Stimulated activated effector memory CD8-positive, alpha-beta T cell treated with anti-CD3 and anti-CD28 coated beads, Interleukin-12 subunit alpha, Interleukin-12 subunit beta, amount 100 ng/mL, for 72 hours (primary cell): ENCODE data around the gene ABHD2.
A peak's percentile ranks its signal among the peaks of the same experiment; 100 is the strongest.

ENCODE experiments used
- ATAC-seq: fragments of 150-1000 bp; cut with Tn5 transposase; 2 replicates; pipeline ENCODE4 v1.10.0; 2021
- DNase-seq, 2 donors: peaks; one replicate each; pipeline ENCODE4 v3.0.0; 2021 to 2022; ENCODE audit warnings: low spot score in 2 of 2
- H3K27ac Mint-ChIP-seq: one replicate; pipeline ENCODE4 v1.8.0; 2022; ENCODE audit warnings: mild to moderate bottlenecking, mixed read lengths
- H3K36me3 Mint-ChIP-seq: one replicate; pipeline ENCODE4 v1.8.0; 2022; ENCODE audit warnings: mild to moderate bottlenecking, mixed read lengths
- H3K4me1 Mint-ChIP-seq: one replicate; pipeline ENCODE4 v1.8.0; 2022; ENCODE audit warnings: mixed read lengths
- H3K4me3 Mint-ChIP-seq: one replicate; pipeline ENCODE4 v1.8.0; 2022; ENCODE audit warnings: mild to moderate bottlenecking, mixed read lengths
- H3K9me3 Mint-ChIP-seq: one replicate; pipeline ENCODE4 v1.8.0; 2022; ENCODE audit warnings: mixed read lengths

Gene ABHD2

DNA sequence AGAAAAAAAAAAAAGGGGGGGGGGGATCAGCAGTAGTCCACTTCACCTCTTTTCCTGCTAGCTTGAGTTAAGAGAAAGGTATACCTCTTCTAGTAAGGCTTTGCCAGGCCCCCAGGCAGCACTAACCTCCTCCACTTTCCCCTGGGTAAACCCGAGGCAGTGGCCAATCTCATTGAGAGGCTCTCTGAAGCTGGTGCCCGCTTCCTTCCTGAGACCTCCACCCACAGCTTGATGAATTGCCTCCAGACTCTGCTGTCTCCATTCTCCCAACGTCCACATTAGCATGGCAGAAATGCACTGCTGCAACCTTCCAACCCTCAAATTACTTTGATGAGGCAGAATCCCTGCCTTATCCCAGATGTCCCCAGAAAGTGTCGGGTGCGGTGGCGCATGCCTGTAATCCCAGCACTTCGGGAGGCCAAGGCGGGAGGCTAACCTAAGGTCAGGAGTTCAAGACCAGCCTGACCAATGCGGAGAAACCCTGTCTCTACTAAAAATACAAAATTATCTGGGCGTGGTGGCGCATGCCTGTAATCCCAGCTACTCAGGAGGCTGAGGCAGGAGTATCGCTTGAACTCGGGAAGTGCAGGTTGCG, 117.8 kb downstream of the ABHD2 start:
- DNase-seq (no peak), ATAC-seq (no peak)
- no peak overlapping the region for H3K4me3 Mint-ChIP-seq
- H3K36me3 Mint-ChIP-seq = no peaks in the 10 kb centered on the region
- H3K9me3 Mint-ChIP-seq = no peaks in the 10 kb centered on the region
- H3K27ac Mint-ChIP-seq = no peak overlapping the region
- peaks cover 36% of the 10 kb centered on the region for H3K4me1 Mint-ChIP-seq

DNA sequence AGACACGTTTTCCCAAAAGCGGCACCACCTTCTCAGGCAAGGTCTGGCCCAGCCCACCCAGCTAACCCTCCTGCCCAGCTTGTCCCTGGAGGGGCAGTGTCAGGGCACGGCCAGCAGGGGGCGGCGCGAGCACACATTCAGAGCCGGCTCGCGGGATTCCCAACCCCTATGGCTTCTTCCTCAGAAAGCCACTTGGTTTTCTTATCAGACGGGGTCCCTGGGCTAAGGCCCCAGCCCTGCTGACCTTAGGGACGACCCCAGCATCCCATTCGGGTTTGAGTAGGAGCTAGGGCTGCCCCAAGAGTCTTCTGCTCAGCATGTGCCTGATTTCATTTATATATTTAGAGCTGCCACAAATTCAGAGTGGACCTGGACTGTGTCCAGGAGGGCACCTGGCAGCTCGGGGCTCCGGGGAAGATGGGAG, 118.7 kb downstream of the ABHD2 start:
- H3K4me1 Mint-ChIP-seq = peaks cover 32% of the 10 kb centered on the region
- DNase-seq (peak; percentile 69 to 86), ATAC-seq (peak; percentile 74)
- no peaks in the 10 kb centered on the region for H3K9me3 Mint-ChIP-seq
- H3K4me3 Mint-ChIP-seq = peak overlapping the region; percentile 31
- H3K27ac Mint-ChIP-seq = peak overlapping the region; percentile 43
- no peaks in the 10 kb centered on the region for H3K36me3 Mint-ChIP-seq

DNA sequence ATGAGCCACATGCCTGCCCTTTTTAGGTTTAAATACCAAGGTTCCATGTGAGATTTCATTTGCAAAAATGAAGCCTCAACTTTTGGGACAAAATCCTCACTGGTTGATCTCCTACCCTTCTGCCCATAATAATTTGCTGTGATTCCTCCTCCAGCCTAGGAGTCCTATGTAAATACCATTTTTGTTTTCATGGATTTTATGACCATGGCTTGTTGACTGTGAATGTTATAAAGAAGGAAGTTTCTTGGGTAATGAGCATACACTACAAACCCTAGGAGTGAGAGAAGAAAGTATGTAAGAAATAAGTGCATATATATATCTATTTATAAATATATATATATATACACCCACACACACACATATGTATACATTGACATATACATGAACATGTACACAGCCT, 120.0 kb downstream of the ABHD2 start:
- Mint-ChIP-seq H3K36me3 (no peaks in the 10 kb centered on the region), H3K9me3 (no peaks in the 10 kb centered on the region), H3K27ac (no peak overlapping the region), H3K4me1 (peaks cover 32% of the 10 kb centered on the region), H3K4me3 (no peak overlapping the region)
- DNase-seq (no peak), ATAC-seq (no peak)

DNA sequence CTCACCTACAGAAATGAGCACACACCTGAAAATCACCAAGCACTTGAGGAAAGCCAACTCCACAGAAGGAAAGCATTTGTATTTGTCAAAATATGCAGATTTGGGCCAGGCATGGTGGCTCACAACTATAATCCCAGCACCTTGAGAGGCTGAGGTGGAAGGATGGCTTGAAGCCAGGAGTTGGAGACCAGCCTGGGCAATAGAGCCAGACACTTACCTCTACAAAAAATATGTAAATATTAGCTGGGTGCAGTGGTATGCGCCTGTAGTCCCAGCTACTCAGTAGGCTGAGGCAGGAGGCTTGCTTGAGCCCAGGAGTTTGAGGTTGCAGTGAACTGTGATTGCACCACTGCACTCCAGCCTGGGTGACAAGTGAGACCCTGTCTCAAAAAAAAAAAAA, 120.8 kb downstream of the ABHD2 start:
- DNase-seq (no peak), ATAC-seq (no peak)
- H3K4me1 Mint-ChIP-seq = peaks cover 24% of the 10 kb centered on the region
- H3K9me3 Mint-ChIP-seq = no peaks in the 10 kb centered on the region
- no peak overlapping the region for H3K27ac Mint-ChIP-seq
- no peak overlapping the region for H3K4me3 Mint-ChIP-seq
- no peaks in the 10 kb centered on the region for H3K36me3 Mint-ChIP-seq

DNA sequence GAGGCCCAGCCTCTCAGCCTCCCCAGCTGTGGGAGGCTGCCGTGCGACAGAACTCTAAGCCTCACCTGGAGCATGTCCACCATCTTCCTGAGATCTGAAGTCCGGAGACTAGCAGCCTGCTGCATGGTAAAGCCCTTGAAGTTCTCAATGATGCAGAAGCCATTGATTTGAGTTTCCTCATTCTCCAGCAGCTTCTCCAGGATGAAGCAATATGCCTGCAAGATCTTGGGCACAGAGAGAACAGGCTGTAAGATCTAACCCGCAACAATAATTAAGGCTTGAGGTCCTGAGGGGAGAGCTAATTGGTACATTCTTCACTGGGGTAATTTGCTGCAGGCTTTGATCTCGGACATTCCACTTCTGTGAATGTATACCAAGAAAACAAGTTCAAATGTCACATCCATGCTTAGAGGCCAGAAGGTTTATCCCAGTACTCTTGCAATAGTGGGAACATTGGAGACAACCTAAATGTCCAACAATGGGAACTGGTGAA, 123.5 kb downstream of the ABHD2 start:
- H3K36me3 Mint-ChIP-seq = no peaks in the 10 kb centered on the region
- H3K27ac Mint-ChIP-seq = no peak overlapping the region
- peaks cover 5% of the 10 kb centered on the region for H3K4me1 Mint-ChIP-seq
- DNase-seq = no peak
- no peak for ATAC-seq
- no peak overlapping the region for H3K4me3 Mint-ChIP-seq
- no peaks in the 10 kb centered on the region for H3K9me3 Mint-ChIP-seq

DNA sequence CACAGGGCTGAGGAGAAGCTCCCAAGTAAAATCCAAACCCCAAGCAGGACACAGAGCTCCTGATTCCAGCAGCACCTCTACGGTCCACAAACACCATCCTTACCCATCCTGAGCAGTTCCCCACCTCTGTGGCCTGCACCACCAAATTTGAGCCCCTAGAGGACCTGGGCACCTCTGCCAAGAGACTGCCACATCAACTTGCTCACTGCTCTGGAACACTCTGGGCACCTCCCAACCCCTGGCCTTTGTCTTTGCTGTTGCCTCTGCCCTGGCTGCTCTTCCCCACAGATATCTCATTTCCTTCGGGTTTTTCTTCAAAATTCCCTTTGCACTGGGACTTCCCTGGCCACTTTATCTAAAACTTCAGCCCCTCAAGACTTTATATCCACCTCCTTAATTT, 127.4 kb downstream of the ABHD2 start:
- Mint-ChIP-seq H3K4me1 (no peaks in the 10 kb centered on the region), H3K9me3 (no peaks in the 10 kb centered on the region), H3K36me3 (no peaks in the 10 kb centered on the region), H3K4me3 (no peak overlapping the region), H3K27ac (no peak overlapping the region)
- DNase-seq (no peak), ATAC-seq (peak; percentile 36)

DNA sequence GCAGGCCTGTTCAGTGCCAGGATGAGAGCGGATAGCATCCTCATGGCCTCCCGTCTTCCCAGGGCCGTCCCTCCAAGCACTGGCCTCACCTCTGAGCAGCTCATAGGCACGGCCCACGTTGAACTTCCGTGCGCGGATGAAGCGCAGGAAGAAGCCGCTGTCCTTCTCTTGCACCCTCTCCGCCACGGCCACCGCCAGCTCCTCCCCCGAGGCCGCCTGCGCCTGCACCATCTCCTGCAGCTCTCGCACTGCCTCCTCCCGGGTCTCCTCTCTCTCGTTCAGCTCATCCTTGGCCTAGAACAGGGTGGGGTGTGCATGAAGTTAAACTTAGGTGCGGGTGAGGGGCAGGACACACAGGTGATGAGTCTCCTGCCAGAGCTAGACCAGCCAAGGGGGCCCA, 128.8 kb downstream of the ABHD2 start:
- Mint-ChIP-seq H3K9me3 (no peaks in the 10 kb centered on the region), H3K36me3 (no peaks in the 10 kb centered on the region), H3K4me3 (no peak overlapping the region), H3K27ac (no peak overlapping the region), H3K4me1 (no peaks in the 10 kb centered on the region)
- no peak for DNase-seq
- ATAC-seq = no peak

DNA sequence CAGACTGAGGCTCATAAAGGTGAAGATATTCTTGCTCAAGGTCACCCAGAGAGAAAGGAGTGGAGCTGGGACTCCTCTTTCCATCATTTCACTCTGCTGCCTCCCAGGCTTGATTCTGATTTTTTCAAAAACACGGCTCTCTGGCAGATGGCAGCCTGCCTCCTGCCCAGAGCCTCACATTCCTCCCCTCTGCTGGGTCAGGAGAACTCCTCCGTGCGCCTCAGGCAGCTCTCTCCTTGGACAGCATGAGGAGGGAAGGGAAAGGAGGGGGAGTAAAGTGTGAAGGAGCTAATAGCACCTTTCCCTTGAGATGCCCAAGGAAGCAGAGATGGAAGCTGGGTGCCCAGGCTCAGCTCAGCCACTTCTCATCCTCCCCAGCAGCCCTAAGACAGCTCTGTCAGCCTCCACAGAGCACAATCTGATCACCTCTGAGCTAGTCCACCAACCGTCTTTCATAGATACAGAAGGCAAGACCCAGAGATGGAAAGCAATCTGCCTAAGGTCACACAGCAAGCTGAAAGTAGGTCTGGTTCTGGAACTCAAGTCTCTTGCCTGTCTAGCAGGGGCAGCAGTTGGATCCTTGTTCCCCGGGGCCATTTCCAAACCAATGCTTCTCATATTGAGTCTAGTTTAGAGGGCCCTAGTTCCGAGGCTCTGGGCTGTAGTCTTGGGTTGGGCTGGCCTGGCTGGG, 129.6 kb downstream of the ABHD2 start:
- no peak overlapping the region for H3K4me3 Mint-ChIP-seq
- H3K4me1 Mint-ChIP-seq = no peaks in the 10 kb centered on the region
- DNase-seq (no peak), ATAC-seq (no peak)
- H3K36me3 Mint-ChIP-seq = no peaks in the 10 kb centered on the region
- no peaks in the 10 kb centered on the region for H3K9me3 Mint-ChIP-seq
- no peak overlapping the region for H3K27ac Mint-ChIP-seq

DNA sequence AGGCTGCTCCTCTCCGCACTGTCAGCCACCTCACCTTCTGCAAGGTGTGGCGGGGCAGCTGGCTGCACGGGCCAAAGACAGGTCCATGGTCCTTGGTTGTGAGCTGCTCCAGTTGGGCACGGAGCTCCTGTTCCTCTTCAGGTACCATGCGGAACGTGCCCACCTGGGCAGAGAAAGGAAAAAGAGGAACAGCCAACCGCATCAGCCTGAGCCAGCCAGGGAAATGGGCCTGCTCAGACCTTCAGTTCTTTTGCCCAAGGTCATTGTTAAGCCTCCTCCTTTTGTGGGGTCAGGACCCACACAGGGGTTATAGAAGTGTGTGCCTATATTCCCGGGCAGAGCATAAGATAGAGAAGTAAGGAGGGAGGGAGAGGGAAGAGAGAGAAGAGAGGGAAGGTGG, 130.3 kb downstream of the ABHD2 start:
- Mint-ChIP-seq H3K36me3 (no peaks in the 10 kb centered on the region), H3K27ac (no peak overlapping the region), H3K4me1 (no peaks in the 10 kb centered on the region), H3K4me3 (no peak overlapping the region), H3K9me3 (no peaks in the 10 kb centered on the region)
- ATAC-seq (no peak), DNase-seq (no peak)

DNA sequence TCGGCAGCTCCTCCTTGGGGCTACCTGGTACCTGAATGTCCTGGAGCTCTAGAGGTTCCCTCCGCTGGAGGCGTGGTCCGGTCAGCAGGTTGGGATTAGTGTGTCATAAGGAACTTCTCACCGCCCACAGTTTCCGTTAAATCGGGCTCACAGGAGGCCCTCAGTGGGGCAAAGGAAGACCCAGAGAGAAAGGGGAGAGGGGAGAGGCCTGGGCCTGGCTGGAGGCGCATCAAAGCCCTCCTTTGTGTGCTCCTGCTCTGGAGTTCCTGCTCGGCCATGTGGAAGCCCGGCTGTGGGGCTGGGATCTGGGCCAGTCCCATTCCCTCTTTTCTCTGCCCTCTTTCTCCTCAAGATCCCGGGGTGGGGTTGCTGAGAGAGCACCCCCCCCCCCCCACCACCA, 133.3 kb downstream of the ABHD2 start, which contains the start of gene RLBP1:
Gene RLBP1 (minus strand): TSS at position 37 of the 400 bp plus-strand sequence. CDS start 2,604 bp downstream, outside the sequence.
- ATAC-seq (no peak), DNase-seq (no peak)
- Mint-ChIP-seq H3K4me1 (no peaks in the 10 kb centered on the region), H3K36me3 (no peaks in the 10 kb centered on the region), H3K9me3 (no peaks in the 10 kb centered on the region), H3K4me3 (no peak within 1 kb of the TSS), H3K27ac (no peak within 1 kb of the TSS)

DNA sequence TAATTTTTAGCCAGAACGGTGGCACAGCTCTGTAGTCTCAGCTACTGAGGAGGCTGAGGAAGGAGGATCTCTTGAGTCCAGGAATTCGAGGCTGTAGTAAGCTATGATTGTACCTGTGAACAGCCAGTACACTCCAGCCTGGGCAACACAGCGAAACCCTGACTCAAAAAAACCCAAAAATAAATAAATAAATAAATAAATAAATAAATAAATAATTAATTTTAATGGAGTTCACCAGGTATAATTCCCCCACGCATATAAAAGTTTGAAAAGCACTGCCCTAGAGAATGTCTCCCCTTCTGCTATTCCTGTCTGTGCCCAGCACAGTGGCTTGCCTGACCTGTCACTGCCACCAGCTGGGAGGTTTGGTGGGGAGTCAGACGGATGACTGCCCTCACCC, 137.3 kb downstream of the ABHD2 start:
- Mint-ChIP-seq H3K27ac (no peak overlapping the region), H3K4me3 (no peak overlapping the region), H3K36me3 (no peaks in the 10 kb centered on the region), H3K4me1 (peaks cover 4% of the 10 kb centered on the region), H3K9me3 (no peaks in the 10 kb centered on the region)
- ATAC-seq (no peak), DNase-seq (no peak)

DNA sequence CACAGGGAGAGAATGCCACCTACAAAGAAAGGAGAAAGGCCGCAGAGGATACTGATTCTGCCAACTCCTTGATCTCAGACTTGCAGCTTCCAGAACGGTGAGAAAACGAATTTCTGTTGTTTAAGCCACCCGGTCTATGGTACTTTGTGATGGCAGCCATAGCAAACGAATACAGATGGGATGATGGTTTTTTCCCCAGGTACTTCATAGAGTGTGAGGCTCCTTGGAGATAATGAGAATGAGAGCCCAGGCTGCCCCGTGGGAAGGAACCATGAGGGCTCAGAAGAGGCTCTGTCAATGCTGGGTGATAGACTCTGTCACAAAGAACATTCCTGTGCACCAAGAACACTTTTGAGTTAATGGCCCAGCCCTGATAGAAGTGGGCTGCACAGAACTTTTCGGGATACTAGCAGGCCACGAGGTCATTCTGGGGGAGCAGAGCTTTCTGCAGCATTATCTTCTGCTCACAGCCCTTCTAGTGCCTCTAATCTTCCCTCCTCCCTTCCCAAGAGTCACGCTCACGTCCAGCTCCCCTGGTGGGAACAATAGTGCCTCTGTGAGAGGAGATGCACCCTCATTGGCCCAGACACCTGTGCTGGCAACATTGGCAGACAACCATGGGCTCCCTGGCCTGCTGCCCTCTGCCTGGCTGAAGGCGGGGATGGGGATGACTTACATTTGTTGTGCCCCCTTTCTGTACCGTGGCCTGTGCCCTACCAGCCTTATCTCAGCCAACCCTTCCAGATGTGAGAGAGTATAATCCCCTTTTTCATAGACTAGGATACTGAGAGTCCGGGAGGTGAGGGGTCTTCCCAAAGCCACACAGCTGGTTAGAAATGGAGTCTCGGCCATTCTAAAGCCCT, 138.3 kb downstream of the ABHD2 start:
- no peaks in the 10 kb centered on the region for H3K36me3 Mint-ChIP-seq
- H3K9me3 Mint-ChIP-seq = no peaks in the 10 kb centered on the region
- H3K4me1 Mint-ChIP-seq = peaks cover 7% of the 10 kb centered on the region
- ATAC-seq (no peak), DNase-seq (no peak)
- H3K27ac Mint-ChIP-seq = no peak overlapping the region
- no peak overlapping the region for H3K4me3 Mint-ChIP-seq

DNA sequence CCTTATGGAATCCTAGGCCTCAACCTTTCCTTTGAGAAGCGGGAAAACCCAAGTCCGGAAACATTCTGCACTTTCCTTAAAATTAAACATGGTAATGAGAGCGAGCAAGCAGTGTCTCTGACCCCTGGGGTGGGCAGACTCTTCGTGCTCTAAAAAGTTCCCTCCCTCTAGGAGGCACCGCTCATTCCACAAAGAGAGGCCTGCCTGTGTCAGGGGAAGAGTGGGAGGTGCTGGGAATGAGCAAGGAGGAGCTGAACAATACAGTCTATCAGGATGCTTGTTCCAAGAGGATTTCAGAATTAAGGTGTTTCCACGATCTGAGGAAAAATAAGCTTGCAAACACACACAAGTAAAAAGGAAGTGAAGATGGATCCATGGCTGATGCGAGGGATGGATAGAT, 139.2 kb downstream of the ABHD2 start:
- Mint-ChIP-seq H3K27ac (no peak overlapping the region), H3K36me3 (no peaks in the 10 kb centered on the region), H3K4me1 (peaks cover 7% of the 10 kb centered on the region), H3K9me3 (no peaks in the 10 kb centered on the region), H3K4me3 (no peak overlapping the region)
- ATAC-seq = no peak
- DNase-seq = no peak

DNA sequence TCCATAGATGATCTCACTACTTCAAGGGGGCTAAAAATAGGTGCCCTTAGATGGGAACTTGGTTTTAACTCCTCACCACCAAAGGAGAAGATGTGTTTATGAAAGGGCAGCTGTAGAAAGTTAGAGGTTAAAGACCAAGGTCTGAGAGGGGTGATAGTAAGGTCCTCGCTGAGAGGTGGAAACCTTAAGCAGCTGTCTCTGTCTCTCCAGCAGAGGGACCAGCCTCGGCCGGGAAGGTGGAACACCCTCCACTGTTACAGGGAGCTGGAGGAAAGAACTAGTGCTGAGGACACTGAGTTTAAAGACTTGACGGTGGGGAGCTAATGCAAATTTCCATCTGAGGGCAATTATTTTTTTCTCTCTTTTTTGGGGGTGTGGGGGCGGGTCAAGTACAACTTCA, 142.0 kb downstream of the ABHD2 start:
- H3K27ac Mint-ChIP-seq = peak overlapping the region; percentile 27
- peaks cover 7% of the 10 kb centered on the region for H3K4me1 Mint-ChIP-seq
- no peak overlapping the region for H3K4me3 Mint-ChIP-seq
- H3K36me3 Mint-ChIP-seq = no peaks in the 10 kb centered on the region
- ATAC-seq (no peak), DNase-seq (no peak)
- H3K9me3 Mint-ChIP-seq = no peaks in the 10 kb centered on the region

DNA sequence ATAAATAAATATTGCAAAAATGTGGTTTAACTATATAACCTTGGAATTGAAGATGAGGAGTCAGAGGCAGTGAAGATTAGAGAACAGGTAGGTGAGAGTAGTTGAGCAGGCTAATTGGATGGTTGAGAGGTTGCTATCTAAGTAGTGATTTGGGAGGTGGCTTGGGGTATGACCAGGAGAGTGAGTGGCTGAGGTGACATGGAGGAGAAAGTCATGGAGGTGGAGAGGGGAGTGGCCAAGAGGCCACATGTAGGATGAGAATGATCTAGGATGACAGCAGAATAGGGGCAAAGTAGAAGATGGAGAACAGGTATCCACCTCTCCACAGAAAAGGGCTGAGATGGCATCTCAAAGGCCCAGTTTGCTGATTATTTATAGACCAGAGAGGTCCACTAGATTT, 143.6 kb downstream of the ABHD2 start:
- DNase-seq (no peak), ATAC-seq (no peak)
- Mint-ChIP-seq H3K4me1 (peaks cover 7% of the 10 kb centered on the region), H3K4me3 (no peak overlapping the region), H3K27ac (no peak overlapping the region), H3K9me3 (no peaks in the 10 kb centered on the region), H3K36me3 (no peaks in the 10 kb centered on the region)
